ENCODE measurements around the gene SIN3A. TPM values are rescaled to one million over a fixed set of nuclear protein-coding genes. Genes with fewer than 3 reads are reported as not detected.

SIN3A gene
- 32.1 TPM for total RNA-seq

GRCh38 chr15:75451674-75452363 is at the start of gene SIN3A:
Gene SIN3A (minus strand): TSS chr15:75451690. CDS start chr15:75430375, 21,315 bp downstream.

GRCh38 chr15:75367913-75368688 is 83.4 kb downstream of the SIN3A start, which contains the start of gene MAN2C1:
Gene MAN2C1 (minus strand): TSS chr15:75368607. CDS start chr15:75368583, 24 bp downstream.

DNA sequence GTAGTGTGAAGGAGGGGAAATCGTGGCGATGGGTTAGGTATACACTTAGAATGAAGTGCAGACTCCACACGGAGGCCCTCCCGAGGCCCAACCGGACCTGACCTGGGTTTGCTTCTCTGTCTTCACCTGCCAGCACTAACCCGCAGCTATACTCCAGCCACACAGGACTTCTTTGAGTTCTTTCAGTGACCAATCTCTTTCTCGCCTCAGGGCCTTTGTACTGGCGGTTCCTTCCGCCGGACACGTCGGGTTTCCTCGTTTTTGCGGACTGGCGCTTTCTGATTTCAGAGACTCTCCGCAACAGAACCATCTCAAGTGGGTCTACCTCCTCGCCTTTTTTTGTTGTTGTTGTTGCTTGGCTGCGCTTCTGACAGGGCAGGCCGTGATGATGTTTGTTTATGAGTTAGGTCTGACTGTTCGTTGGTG is 104.7 kb downstream of the SIN3A start, which contains the start of gene NEIL1:
Gene NEIL1 (plus strand): TSS at position 244 of the 426 bp plus-strand sequence. CDS start 1,867 bp downstream, outside the sequence.

GRCh38 chr15:75335705-75336355 is 115.7 kb downstream of the SIN3A start, which contains the start of gene COMMD4:
Gene COMMD4 (plus strand): TSS chr15:75336063. CDS start chr15:75336090, 27 bp downstream.

Small RNA genes lying within 50 kb of the gene (small RNA-seq; reads per million reads assigned to genes)
- not detected for gene AC105036.2

Other genes with a start within 250 kb of the SIN3A start
- 1.8 TPM for gene C15orf39, start 249.8 kb downstream of the SIN3A start, total RNA-seq
- not detected for gene GOLGA6C, start 193.4 kb downstream of the SIN3A start, total RNA-seq
- not detected for gene GOLGA6D, start 168.9 kb downstream of the SIN3A start, total RNA-seq
- gene COMMD4, start 115.6 kb downstream of the SIN3A start, total RNA-seq: 11.8 TPM
- gene NEIL1, start 104.7 kb downstream of the SIN3A start, total RNA-seq: 17.1 TPM
- 58.6 TPM for gene MAN2C1, start 83.1 kb downstream of the SIN3A start, total RNA-seq
- 30.0 TPM for gene PTPN9, start 127.6 kb upstream of the SIN3A start, total RNA-seq
- gene SNUPN, start 174.0 kb upstream of the SIN3A start, total RNA-seq: 24.5 TPM
- 30.4 TPM for gene IMP3, start 188.5 kb upstream of the SIN3A start, total RNA-seq
- 2.5 TPM for gene SNX33, start 196.2 kb upstream of the SIN3A start, total RNA-seq

All from diencephalon (tissue), 1 donor.